PC-3 (cell line): ENCODE measurements around the gene RNF182. TPM values are rescaled to one million over a fixed set of nuclear protein-coding genes. Genes with fewer than 3 reads are reported as not detected.

Experiments
- ATAC-seq: fragments of 200-7000 bp; cut with Tn5 transposase; 2 replicates; pipeline ENCODE4 v1.9.1; 2020; ENCODE audit warnings: mild to moderate bottlenecking, moderate library complexity
- BruUV-seq: library from RNA; stranded (reverse); fragments of 400-500 nt; replicated peaks from 2 replicates; lab custom pipeline; 2021; lab: Mats Ljungman, UMichigan
- CTCF ChIA-PET: fragments of 300-600 bp; sonication (Branson Sonifier 250); formaldehyde crosslinking; loops from one replicate; lab custom pipeline; 2022; ENCODE audit warnings: antibody characterized with exemption; lab: Charles Lee
- POLR2A ChIA-PET: fragments of 300-600 bp; sonication (Branson Sonifier 250); formaldehyde crosslinking; loops from one replicate; lab custom pipeline; 2022; ENCODE audit warnings: antibody characterized with exemption; ENCODE audit not compliant: unreplicated experiment; lab: Charles Lee
- DNase-seq: peaks from one replicate; pipeline ENCODE4 v3.0.0-alpha.2; 2015
- H2AFZ ChIP-seq: fragments of 300-600 bp; sonication (generic); 2 replicates; pipeline ENCODE4 v1.6.0; 2016; ENCODE audit warnings: antibody characterized with exemption, low read length
- H3F3A ChIP-seq: fragments of 300-600 bp; sonication (generic); one replicate; pipeline ENCODE4 v1.6.0; 2017; ENCODE audit warnings: antibody characterized with exemption, low read length, control low read depth, mild to moderate bottlenecking; ENCODE audit not compliant: unreplicated experiment
- H3K27ac ChIP-seq: fragments of 300-600 bp; sonication (generic); 2 replicates; pipeline ENCODE4 v1.5.1; 2016; ENCODE audit warnings: mild to moderate bottlenecking, low read length
- H3K27me3 ChIP-seq: fragments of 300-600 bp; sonication (generic); 2 replicates; pipeline ENCODE4 v1.6.1; 2016; ENCODE audit warnings: low read length, mixed read lengths
- H3K36me3 ChIP-seq: fragments of 300-600 bp; sonication (generic); 2 replicates; pipeline ENCODE4 v1.6.1; 2016; ENCODE audit warnings: low read depth, mixed run types, low read length, mixed read lengths
- H3K4me1 ChIP-seq: fragments of 300-600 bp; sonication (generic); 2 replicates; pipeline ENCODE4 v1.5.1; 2016; ENCODE audit warnings: low read length; ENCODE audit not compliant: insufficient read depth
- H3K4me2 ChIP-seq: fragments of 300-600 bp; sonication (generic); 2 replicates; pipeline ENCODE4 v1.6.0; 2016; ENCODE audit warnings: low read length
- H3K4me3 ChIP-seq: fragments of 300-600 bp; sonication (generic); 2 replicates; pipeline ENCODE4 v1.5.1; 2016; ENCODE audit warnings: mild to moderate bottlenecking, low read length, mixed read lengths
- H3K79me2 ChIP-seq: fragments of 300-600 bp; sonication (generic); 2 replicates; pipeline ENCODE4 v1.6.1; 2017; ENCODE audit warnings: low read length, mixed read lengths
- H3K9ac ChIP-seq: fragments of 300-600 bp; sonication (generic); 2 replicates; pipeline ENCODE4 v1.6.0; 2016; ENCODE audit warnings: mild to moderate bottlenecking, low read length
- H3K9me2 ChIP-seq: fragments of 300-600 bp; sonication (generic); replicated peaks from 2 replicates; pipeline ENCODE4 v1.6.1; 2016; ENCODE audit warnings: mixed run types, low read length, mixed read lengths
- H3K9me3 ChIP-seq: fragments of 300-600 bp; sonication (generic); 2 replicates; pipeline ENCODE4 v1.6.1; 2016; ENCODE audit warnings: low read length, mixed read lengths
- H4K20me1 ChIP-seq: fragments of 300-600 bp; sonication (generic); 2 replicates; pipeline ENCODE4 v1.6.1; 2016; ENCODE audit warnings: low read length, mixed read lengths
- CTCF ChIP-seq: fragments of 300-600 bp; sonication (generic); conservative IDR thresholded peaks from 2 replicates; pipeline ENCODE4 v1.5.1; 2017; ENCODE audit warnings: antibody characterized with exemption, low read depth, mild to moderate bottlenecking, low read length
- EZH2 ChIP-seq: fragments of 300-600 bp; sonication (generic); IDR thresholded peaks from one replicate; pipeline ENCODE4 v1.6.1; 2017; ENCODE audit warnings: antibody characterized with exemption, mild to moderate bottlenecking, low read length; ENCODE audit not compliant: unreplicated experiment
- EZH2phosphoT487 ChIP-seq: fragments of 300-600 bp; sonication (generic); IDR thresholded peaks from 2 replicates; pipeline ENCODE4 v1.6.1; 2018; ENCODE audit warnings: mild to moderate bottlenecking, antibody characterized with exemption, low read length, borderline replicate concordance
- intact Hi-C: fragments of 100-400 bp; cut with micrococcal nuclease; formaldehyde crosslinking; loops from 2 replicates; pipeline ENCODE4 v1.9.0; 2023
- total RNA-seq: library from RNA; depleted of rRNA; stranded (reverse); fragments of >200 nt; gene quantifications from 2 replicates; pipeline ENCODE4 v1.2.3, GENCODE V29; 2014

The RNF182 gene
- total RNA-seq, 1 experiment from 2014 or later: 24.7 TPM

- H3K4me1 ChIP-seq: peaks cover 31% of the 10 kb centered on the region
- H3K79me2 ChIP-seq: no peaks in the 10 kb centered on the region
- ATAC-seq: no peak
- H3K36me3 ChIP-seq: no peaks in the 10 kb centered on the region
- no peaks in the 10 kb centered on the region for H3F3A ChIP-seq
- no peaks in the 10 kb centered on the region for H3K27me3 ChIP-seq
- ChIA-PET POLR2A (interaction anchor here (0.6 kb wide), 1 partner anchor 155 kb away, joined by 3 read pairs; no protein-coding TSS in a partner anchor), CTCF (interaction anchor here (1.8 to 2.5 kb wide), 2 partner anchors 156 kb away, joined by 6 to 27 read pairs; no protein-coding TSS in a partner anchor)
- H3K9me3 ChIP-seq: no peaks in the 10 kb centered on the region
- no peak for TF ChIP-seq EZH2
- TF ChIP-seq EZH2phosphoT487: no peak
- TF ChIP-seq CTCF: no peak
- H2AFZ ChIP-seq: no peak overlapping the region
- H3K27ac ChIP-seq: no peak overlapping the region
- no TSS peak for BruUV-seq
- DNase-seq: no peak
- no peaks in the 10 kb centered on the region for H4K20me1 ChIP-seq
- H3K4me2 ChIP-seq: no peak overlapping the region
- H3K9me2 ChIP-seq: no peaks in the 10 kb centered on the region
- H3K9ac ChIP-seq: no peak overlapping the region
- no peak overlapping the region for H3K4me3 ChIP-seq
- intact Hi-C loops: no loop called here
Observed at GRCh38 chr6:13910443-13910842, 14.3 kb upstream of the RNF182 start.

- BruUV-seq: no TSS peak
- Histone ChIP-seq H3K36me3 (no peaks in the 10 kb centered on the region), H3K27ac (no peak overlapping the region), H4K20me1 (no peaks in the 10 kb centered on the region), H3K4me2 (no peak overlapping the region), H3K79me2 (no peaks in the 10 kb centered on the region), H2AFZ (no peak overlapping the region), H3K4me3 (no peak overlapping the region), H3K9me2 (no peaks in the 10 kb centered on the region), H3K9me3 (no peaks in the 10 kb centered on the region), H3K4me1 (peaks cover 32% of the 10 kb centered on the region), H3K9ac (no peak overlapping the region), H3K27me3 (no peaks in the 10 kb centered on the region), H3F3A (no peaks in the 10 kb centered on the region)
- ATAC-seq (no peak), DNase-seq (no peak)
- no peak for TF ChIP-seq CTCF
- no peak for TF ChIP-seq EZH2phosphoT487
- TF ChIP-seq EZH2: no peak
- POLR2A ChIA-PET: no interaction called here
- intact Hi-C loops: no loop called here
- CTCF ChIA-PET: interaction anchor here (0.6 to 1.8 kb wide), 2 partner anchors 135 to 155 kb away, joined by 3 to 6 read pairs; no protein-coding TSS in a partner anchor
Observed at GRCh38 chr6:13911337-13911736, 13.4 kb upstream of the RNF182 start.

GRCh38 chr6:13913226-13914001 lies 11.3 kb upstream of the RNF182 start:
- no peak overlapping the region for H3K27ac ChIP-seq
- peak overlapping the region; percentile 14; the same call in 1 of the 2 replicates for H3K4me2 ChIP-seq
- peaks cover 35% of the 10 kb centered on the region for H3K4me1 ChIP-seq
- intact Hi-C loops: no loop called here
- ATAC-seq (no peak), DNase-seq (no peak)
- no peaks in the 10 kb centered on the region for H3K9me3 ChIP-seq
- BruUV-seq: no TSS peak
- H3F3A ChIP-seq: no peaks in the 10 kb centered on the region
- H3K36me3 ChIP-seq: no peaks in the 10 kb centered on the region
- ChIA-PET POLR2A (no interaction called here), CTCF (interaction anchor here (0.5 to 1.6 kb wide), 4 partner anchors 133 to 186 kb away, joined by 3 to 8 read pairs (median 5); no protein-coding TSS in a partner anchor)
- no peak overlapping the region for H2AFZ ChIP-seq
- no peaks in the 10 kb centered on the region for H4K20me1 ChIP-seq
- H3K9ac ChIP-seq: no peak overlapping the region
- no peaks in the 10 kb centered on the region for H3K9me2 ChIP-seq
- no peak overlapping the region for H3K4me3 ChIP-seq
- TF ChIP-seq EZH2phosphoT487 (no peak), EZH2 (no peak), CTCF (no peak)
- H3K27me3 ChIP-seq: no peaks in the 10 kb centered on the region
- H3K79me2 ChIP-seq: no peaks in the 10 kb centered on the region
